ENCODE measurements around the gene SPHK1.

Gene SPHK1

DNA sequence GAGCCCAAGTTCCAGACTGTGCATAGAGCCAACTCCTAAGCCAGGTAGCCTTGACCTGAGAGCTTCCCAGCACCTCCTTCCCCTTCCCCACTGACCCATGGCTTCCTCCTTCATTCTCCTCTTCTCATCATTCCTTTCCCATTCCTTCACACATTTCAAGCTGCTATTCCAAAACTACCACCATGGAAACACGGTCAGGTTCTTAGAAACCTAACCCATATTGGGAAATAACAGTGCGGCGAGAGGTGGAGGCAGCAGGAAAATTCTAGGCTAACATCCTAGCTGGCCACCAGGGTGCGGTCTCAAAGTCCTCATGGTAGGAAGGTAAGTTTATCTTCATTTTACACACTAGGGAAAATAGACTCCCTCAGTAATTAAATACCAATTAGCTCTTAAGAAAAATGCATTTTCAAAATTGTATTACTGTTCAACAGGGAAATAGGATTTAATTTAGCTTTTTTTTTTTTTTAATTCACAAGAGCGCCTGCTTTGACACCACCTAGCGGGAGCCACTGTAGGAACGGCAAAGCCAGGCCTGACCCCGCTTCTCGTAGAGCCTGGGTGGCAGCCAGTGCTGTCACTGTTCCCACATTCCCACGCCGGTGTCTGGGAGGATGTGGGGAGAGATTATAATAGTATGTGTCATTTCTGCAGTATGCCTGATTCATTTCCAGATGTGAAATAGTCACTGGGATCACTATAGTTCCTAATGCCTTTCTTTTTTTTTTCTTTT, 14.0 kb upstream of the SPHK1 start:
- peak; percentile 86 for DNase-seq (ENCODE audit: low read depth)

DNA sequence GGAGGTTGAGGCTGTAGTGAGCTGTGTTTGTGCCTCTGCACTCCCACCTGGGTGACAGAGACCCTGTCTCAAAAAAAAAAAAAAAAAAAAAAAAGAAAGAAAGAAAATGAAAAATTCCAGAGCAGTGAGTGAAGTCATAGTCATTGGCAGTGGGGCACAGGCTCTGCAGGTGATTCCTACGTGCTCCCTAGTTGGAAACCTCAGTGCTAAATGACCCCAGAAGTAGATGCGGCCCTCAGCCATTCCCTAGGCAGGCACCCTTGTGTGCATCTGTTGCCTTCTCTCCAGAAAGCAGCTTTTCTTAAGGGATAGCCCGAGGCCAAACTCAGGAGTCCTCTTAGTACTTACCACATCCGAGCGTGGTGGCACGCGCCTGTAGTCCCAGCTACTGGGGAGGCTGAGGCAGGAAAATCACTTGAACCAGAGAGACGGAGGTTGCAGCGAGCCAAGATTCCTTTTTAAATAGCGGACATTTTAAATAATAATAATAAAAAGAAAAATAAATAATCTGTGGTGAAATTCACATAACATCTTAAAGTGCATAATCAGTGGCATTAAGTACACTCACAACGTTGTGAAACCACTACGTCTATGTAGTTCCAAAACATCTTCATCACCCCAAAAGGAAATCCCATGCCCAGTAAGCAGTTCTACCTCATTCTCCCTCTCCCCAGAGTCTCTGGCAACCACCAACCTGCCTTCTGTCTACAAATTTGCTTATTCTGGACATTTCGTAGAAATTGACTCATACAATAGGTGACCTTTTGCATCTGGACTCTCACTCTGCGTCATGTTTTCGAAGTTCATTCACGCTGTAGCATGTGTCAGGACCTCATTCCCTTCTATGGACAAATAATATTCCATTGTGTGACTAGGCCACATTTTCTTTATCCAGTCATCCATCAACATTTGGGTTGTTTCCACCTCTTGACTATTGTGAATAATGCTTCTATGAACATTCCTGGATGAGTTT, 12.5 kb upstream of the SPHK1 start:
- TF ChIP-seq, protein P1, sequence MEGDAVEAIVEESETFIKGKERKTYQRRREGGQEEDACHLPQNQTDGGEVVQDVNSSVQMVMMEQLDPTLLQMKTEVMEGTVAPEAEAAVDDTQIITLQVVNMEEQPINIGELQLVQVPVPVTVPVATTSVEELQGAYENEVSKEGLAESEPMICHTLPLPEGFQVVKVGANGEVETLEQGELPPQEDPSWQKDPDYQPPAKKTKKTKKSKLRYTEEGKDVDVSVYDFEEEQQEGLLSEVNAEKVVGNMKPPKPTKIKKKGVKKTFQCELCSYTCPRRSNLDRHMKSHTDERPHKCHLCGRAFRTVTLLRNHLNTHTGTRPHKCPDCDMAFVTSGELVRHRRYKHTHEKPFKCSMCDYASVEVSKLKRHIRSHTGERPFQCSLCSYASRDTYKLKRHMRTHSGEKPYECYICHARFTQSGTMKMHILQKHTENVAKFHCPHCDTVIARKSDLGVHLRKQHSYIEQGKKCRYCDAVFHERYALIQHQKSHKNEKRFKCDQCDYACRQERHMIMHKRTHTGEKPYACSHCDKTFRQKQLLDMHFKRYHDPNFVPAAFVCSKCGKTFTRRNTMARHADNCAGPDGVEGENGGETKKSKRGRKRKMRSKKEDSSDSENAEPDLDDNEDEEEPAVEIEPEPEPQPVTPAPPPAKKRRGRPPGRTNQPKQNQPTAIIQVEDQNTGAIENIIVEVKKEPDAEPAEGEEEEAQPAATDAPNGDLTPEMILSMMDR (conservative IDR thresholded peaks at IDR 0.05; ENCODE audit: low read depth, low read length): no peak
- no peak overlapping the region for H3K4me3 ChIP-seq (ENCODE audit: low read depth, low read length)
- DNase-seq (ENCODE audit: low read depth): peak; percentile 98

More for the DNA sequence above, 14.0 kb upstream of the SPHK1 start:
- no peak overlapping the region for H3K4me3 ChIP-seq (ENCODE audit: low read depth, low read length)
- TF ChIP-seq, protein P1 (conservative IDR thresholded peaks at IDR 0.05; ENCODE audit: low read depth, low read length): peak; percentile 71

DNA sequence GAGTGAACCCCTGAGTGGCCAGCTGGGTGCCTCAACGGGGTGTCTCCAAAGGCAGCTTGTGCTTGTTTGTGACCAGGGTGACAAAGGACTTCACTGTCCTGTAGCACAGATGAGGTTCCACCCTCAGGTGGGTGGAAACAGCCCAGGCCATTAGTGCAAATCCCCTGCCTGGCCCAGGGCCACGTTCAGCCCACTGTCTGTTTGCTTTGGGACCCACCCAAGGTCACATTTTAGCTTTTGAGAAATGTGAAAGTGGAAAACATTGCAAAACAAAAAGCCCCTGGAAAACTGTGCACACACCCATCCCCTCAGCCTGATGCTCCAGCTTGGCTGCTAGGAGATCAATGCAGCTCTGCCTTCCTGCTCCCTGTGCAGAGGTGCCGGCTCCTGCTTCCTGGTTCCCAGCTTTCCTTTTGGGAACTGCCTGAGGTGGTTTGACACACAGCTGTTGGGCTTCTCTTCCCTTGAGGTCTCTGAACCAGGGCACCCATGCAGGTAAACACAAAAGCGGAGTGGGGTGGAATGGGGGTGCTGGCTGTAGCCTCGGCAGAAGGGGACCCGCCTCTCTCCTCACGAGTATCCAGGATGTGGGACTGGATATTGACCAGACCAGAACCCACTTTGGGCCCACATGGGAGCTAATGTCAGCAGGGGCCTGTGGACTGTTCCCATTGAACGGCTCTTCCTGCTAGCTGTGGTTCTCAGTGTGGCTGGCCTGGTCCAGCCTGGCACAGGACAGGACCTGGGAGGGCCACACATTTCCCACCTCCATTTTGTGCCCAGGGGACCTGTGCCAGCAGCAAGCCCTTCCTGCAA, 7.9 kb upstream of the SPHK1 start:
- TF ChIP-seq, protein P1 (conservative IDR thresholded peaks at IDR 0.05; ENCODE audit: low read depth, low read length): no peak
- peak; percentile 65 for DNase-seq (ENCODE audit: low read depth)
- no peak overlapping the region for H3K4me3 ChIP-seq (ENCODE audit: low read depth, low read length)

DNA sequence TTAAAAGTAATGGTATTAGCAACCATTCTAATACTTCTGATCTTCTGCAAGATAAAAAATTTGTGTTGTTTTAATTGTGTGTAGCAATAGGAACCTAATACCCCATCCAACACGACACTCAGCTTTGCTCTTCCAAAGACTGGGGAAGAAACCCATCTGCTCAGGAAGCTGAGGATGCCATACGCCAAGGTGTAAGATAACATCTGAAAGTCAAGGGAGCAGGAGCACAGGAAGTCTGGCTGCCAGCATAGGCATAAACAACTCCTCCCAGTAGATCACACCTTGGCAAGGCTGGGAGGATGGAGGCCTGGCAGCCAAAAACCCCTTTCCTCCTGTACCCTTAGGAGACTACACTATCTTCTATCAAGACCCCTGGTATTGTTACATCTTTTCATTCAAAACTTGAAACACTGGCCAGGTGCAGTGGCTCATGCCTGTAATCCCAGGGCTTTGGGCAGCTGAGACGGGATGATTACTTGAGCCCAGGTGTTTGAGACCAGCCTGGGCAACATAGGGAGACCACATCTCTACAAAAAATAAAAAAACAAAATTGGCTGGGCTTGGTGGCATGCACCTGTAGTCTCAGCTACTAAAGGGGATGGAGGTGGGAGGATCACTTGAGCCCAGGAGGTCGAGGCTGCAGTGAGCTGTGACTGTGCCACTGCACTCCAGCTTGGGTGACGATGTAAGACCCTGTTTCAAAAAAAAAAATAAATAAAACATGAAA, 5.7 kb upstream of the SPHK1 start:
- H3K4me3 ChIP-seq (ENCODE audit: low read depth, low read length): no peak overlapping the region
- TF ChIP-seq, protein P1 (conservative IDR thresholded peaks at IDR 0.05; ENCODE audit: low read depth, low read length): no peak
- no peak for DNase-seq (ENCODE audit: low read depth)

DNA sequence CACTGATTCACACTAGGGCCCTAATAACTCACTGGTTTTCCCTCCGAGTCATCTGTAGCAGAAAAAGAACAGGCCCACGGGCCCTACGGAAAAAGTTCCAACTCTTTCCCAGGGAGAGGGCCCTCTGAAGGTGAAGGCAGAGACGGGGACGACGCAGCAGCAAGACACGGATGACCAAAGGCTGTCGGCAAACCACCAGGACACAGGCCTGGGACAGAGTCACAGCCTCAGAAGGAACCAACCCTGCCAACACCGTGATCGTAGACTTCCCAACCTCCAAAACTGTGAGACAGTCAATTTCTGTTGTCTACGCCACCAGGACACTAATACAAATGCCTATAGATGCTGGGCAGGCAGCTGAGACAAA, 5.2 kb upstream of the SPHK1 start:
- no peak overlapping the region for H3K4me3 ChIP-seq (ENCODE audit: low read depth, low read length)
- DNase-seq (ENCODE audit: low read depth): no peak
- TF ChIP-seq, protein P1 (conservative IDR thresholded peaks at IDR 0.05; ENCODE audit: low read depth, low read length): no peak

Data from choroid plexus epithelial cell (primary cell).